LNCaP clone FGC (cell line): ENCODE measurements around the gene PRUNE2.

Source experiments
- DNase-seq: peaks from one replicate; pipeline ENCODE4 v3.0.0-alpha.2; 2011; ENCODE audit warnings: low read depth
- H3K4me3 ChIP-seq: 2 replicates; pipeline ENCODE4 v1.5.1; 2011; ENCODE audit warnings: mild to moderate bottlenecking, low read depth, low read length, control low read depth
- CTCF ChIP-seq: IDR thresholded peaks from 2 replicates; pipeline ENCODE4 v1.5.1; 2012; ENCODE audit warnings: mild to moderate bottlenecking; ENCODE audit not compliant: control insufficient read depth, insufficient read depth; ENCODE audit errors: extremely low read depth

The PRUNE2 gene

GRCh38 chr9:76827296-76828080, 78.4 kb downstream of the PRUNE2 start:
- H3K4me3 ChIP-seq, result peak overlapping the region; percentile 19; the same call in 1 of the 2 replicates
- TF ChIP-seq CTCF, result no peak
- DNase-seq, result peak; percentile 84

GRCh38 chr9:76820431-76820830, 85.5 kb downstream of the PRUNE2 start:
- DNase-seq, result no peak
- H3K4me3 ChIP-seq, result no peak overlapping the region
- TF ChIP-seq CTCF, result no peak

- DNase-seq, result peak; percentile 67
- H3K4me3 ChIP-seq, result no peak overlapping the region
- TF ChIP-seq CTCF, result no peak
These were observed 87.6 kb downstream of the PRUNE2 start for GRCh38 chr9:76818271-76818670.

- TF ChIP-seq CTCF, result no peak
- H3K4me3 ChIP-seq, result no peak overlapping the region
- no peak for DNase-seq
These were observed 88.4 kb downstream of the PRUNE2 start for GRCh38 chr9:76817489-76817888.

- TF ChIP-seq CTCF, result no peak
- DNase-seq, result no peak
- no peak overlapping the region for H3K4me3 ChIP-seq
These were observed 93.3 kb downstream of the PRUNE2 start for GRCh38 chr9:76812591-76812990.

GRCh38 chr9:76810377-76810957, 95.4 kb downstream of the PRUNE2 start:
- peak; percentile 68 for DNase-seq
- peak; percentile 90 for TF ChIP-seq CTCF
- H3K4me3 ChIP-seq, result no peak overlapping the region
